Vagina (tissue), 2 donors: ENCODE results near the gene RLN3. TPM values are rescaled to one million over a fixed set of nuclear protein-coding genes. Genes with fewer than 3 reads are reported as not detected.

Source experiments
- DNase-seq, 2 donors: peaks; one replicate each; pipeline ENCODE4 v3.0.0-alpha.2; 2017; ENCODE audit errors: extremely low spot score in 2 of 2
- H3K27ac ChIP-seq: fragments of 200-600 bp; sonication (generic); one replicate; pipeline ENCODE4 v1.5.1; 2019
- H3K27me3 ChIP-seq: fragments of 200-600 bp; sonication (generic); one replicate; pipeline ENCODE4 v1.5.1; 2019
- H3K36me3 ChIP-seq, 2 donors: fragments of 200-600 bp; sonication (generic); one replicate each; pipeline ENCODE4 v1.5.1; 2017 to 2019
- H3K4me1 ChIP-seq: fragments of 200-600 bp; sonication (generic); one replicate; pipeline ENCODE4 v1.5.1; 2019
- H3K4me3 ChIP-seq, 2 donors: fragments of 200-600 bp; sonication (generic); 1 replicate in 1 of 2; 2 replicates in 1 of 2; pipeline ENCODE4 v1.5.1; 2016 to 2019
- H3K9me3 ChIP-seq: fragments of 200-600 bp; sonication (generic); one replicate; pipeline ENCODE4 v1.5.1; 2019
- CTCF ChIP-seq, 3 experiments: fragments of 450-650 bp in 2 of 3; fragments of 200-600 bp in 1 of 3; sonication (generic) in 1 of 3; IDR thresholded peaks; one replicate each; pipeline ENCODE4 v1.5.1; 2017 to 2019; ENCODE audit warnings: antibody characterized with exemption in 3 of 3, mild to moderate bottlenecking in 2 of 3, moderate library complexity in 2 of 3
- POLR2A ChIP-seq, 2 donors: fragments of 450-650 bp; IDR thresholded peaks; one replicate each; pipeline ENCODE4 v1.6.1; 2017; ENCODE audit warnings: antibody characterized with exemption in 2 of 2, mild to moderate bottlenecking in 2 of 2, moderate library complexity in 2 of 2
- POLR2AphosphoS5 ChIP-seq, 2 donors: sonication (generic); formaldehyde crosslinking; IDR thresholded peaks; one replicate each; pipeline ENCODE4 v1.9.0; 2017; ENCODE audit warnings: antibody characterized with exemption in 2 of 2, mild to moderate bottlenecking in 2 of 2, low read depth in 1 of 2; ENCODE audit not compliant: insufficient read depth in 1 of 2
- intact Hi-C: fragments of 100-400 bp; cut with DNase I; formaldehyde crosslinking; loops from one replicate; pipeline ENCODE4 v1.15.1; 2023
- total RNA-seq: library from RNA; depleted of rRNA; stranded (reverse); fragments of >200 nt; gene quantifications from one replicate; pipeline ENCODE4 v1.2.3, GENCODE V29; 2016

RLN3 gene
- total RNA-seq, 1 donor from 2014 or later, result not detected

GRCh38 chr19:14051980-14052379 lies 24.0 kb downstream of the RLN3 start:
- TF ChIP-seq CTCF (IDR thresholded peaks at IDR 0.05) (no peak), POLR2A (IDR thresholded peaks at IDR 0.05) (no peak), POLR2AphosphoS5 (IDR thresholded peaks at IDR 0.05; ENCODE audit: insufficient read depth in 1 of 2, low read depth in 1 of 2) (no peak)
- H3K27ac ChIP-seq, result no peak overlapping the region
- H3K9me3 ChIP-seq, result no peaks in the 10 kb centered on the region
- no peak overlapping the region for H3K4me3 ChIP-seq
- DNase-seq, result no peak
- intact Hi-C loops, result loop anchor here (5.0 kb wide), 1 partner anchor 165 kb away; no protein-coding TSS in a partner anchor
- no peaks in the 10 kb centered on the region for H3K27me3 ChIP-seq
- H3K4me1 ChIP-seq, result no peaks in the 10 kb centered on the region
- no peaks in the 10 kb centered on the region for H3K36me3 ChIP-seq

- intact Hi-C loops, result loop anchor here (5.0 kb wide), 1 partner anchor 165 kb away; no protein-coding TSS in a partner anchor
- DNase-seq, result no peak
- no peaks in the 10 kb centered on the region for H3K27me3 ChIP-seq
These were observed 24.5 kb downstream of the RLN3 start for GRCh38 chr19:14052470-14052869.

GRCh38 chr19:14053032-14053431 lies 25.1 kb downstream of the RLN3 start:
- no peaks in the 10 kb centered on the region for H3K9me3 ChIP-seq
- no peaks in the 10 kb centered on the region for H3K27me3 ChIP-seq
- no peak overlapping the region for H3K4me3 ChIP-seq
- TF ChIP-seq POLR2AphosphoS5 (IDR thresholded peaks at IDR 0.05; ENCODE audit: insufficient read depth in 1 of 2, low read depth in 1 of 2) (no peak), POLR2A (IDR thresholded peaks at IDR 0.05) (no peak), CTCF (IDR thresholded peaks at IDR 0.05) (no peak)
- peaks cover 4% of the 10 kb centered on the region for H3K4me1 ChIP-seq
- intact Hi-C loops, result loop anchor here (5.0 kb wide), 1 partner anchor 166 kb away; no protein-coding TSS in a partner anchor
- no peaks in the 10 kb centered on the region for H3K36me3 ChIP-seq
- no peak overlapping the region for H3K27ac ChIP-seq
- DNase-seq, result no peak

More at GRCh38 chr19:14052470-14052869, 24.5 kb downstream of the RLN3 start:
- H3K4me1 ChIP-seq, result no peaks in the 10 kb centered on the region
- no peak overlapping the region for H3K4me3 ChIP-seq
- no peaks in the 10 kb centered on the region for H3K36me3 ChIP-seq
- TF ChIP-seq CTCF (IDR thresholded peaks at IDR 0.05) (no peak), POLR2AphosphoS5 (IDR thresholded peaks at IDR 0.05; ENCODE audit: insufficient read depth in 1 of 2, low read depth in 1 of 2) (no peak), POLR2A (IDR thresholded peaks at IDR 0.05) (no peak)
- no peak overlapping the region for H3K27ac ChIP-seq
- H3K9me3 ChIP-seq, result no peaks in the 10 kb centered on the region

GRCh38 chr19:14053500-14053899 lies 25.6 kb downstream of the RLN3 start:
- intact Hi-C loops, result loop anchor here (5.0 kb wide), 1 partner anchor 166 kb away; no protein-coding TSS in a partner anchor
- Histone ChIP-seq H3K4me3 (no peak overlapping the region), H3K4me1 (peaks cover 6% of the 10 kb centered on the region), H3K36me3 (no peaks in the 10 kb centered on the region), H3K27me3 (no peaks in the 10 kb centered on the region), H3K9me3 (no peaks in the 10 kb centered on the region), H3K27ac (no peak overlapping the region)
- no peak for DNase-seq
- TF ChIP-seq POLR2AphosphoS5 (IDR thresholded peaks at IDR 0.05; ENCODE audit: insufficient read depth in 1 of 2, low read depth in 1 of 2) (no peak), CTCF (IDR thresholded peaks at IDR 0.05) (no peak), POLR2A (IDR thresholded peaks at IDR 0.05) (no peak)

GRCh38 chr19:14054099-14054498 lies 26.2 kb downstream of the RLN3 start:
- intact Hi-C loops, result loop anchor here (5.0 kb wide), 1 partner anchor 167 kb away; no protein-coding TSS in a partner anchor
- no peaks in the 10 kb centered on the region for H3K36me3 ChIP-seq

More at GRCh38 chr19:14054099-14054498, 26.2 kb downstream of the RLN3 start:
- TF ChIP-seq CTCF (IDR thresholded peaks at IDR 0.05) (no peak), POLR2AphosphoS5 (IDR thresholded peaks at IDR 0.05; ENCODE audit: insufficient read depth in 1 of 2, low read depth in 1 of 2) (no peak), POLR2A (IDR thresholded peaks at IDR 0.05) (no peak)
- Histone ChIP-seq H3K27me3 (no peaks in the 10 kb centered on the region), H3K27ac (no peak overlapping the region), H3K4me1 (peaks cover 12% of the 10 kb centered on the region), H3K9me3 (no peaks in the 10 kb centered on the region), H3K4me3 (no peak overlapping the region)
- DNase-seq, result no peak
